Esophagus squamous epithelium (tissue), 4 donors: ENCODE measurements around the gene TFDP2.

Experiments used
- POLR2A ChIP-seq, 4 donors: fragments of 450-650 bp; IDR thresholded peaks; one replicate each; pipeline ENCODE4 v1.6.1; 2017; ENCODE audit warnings: antibody characterized with exemption in 4 of 4, mild to moderate bottlenecking in 4 of 4, moderate library complexity in 3 of 4
- TF ChIP-seq, protein P1 (sequence below), 6 experiments: fragments of 450-650 bp in 4 of 6; fragments of 200-600 bp in 2 of 6; sonication (generic) in 2 of 6; IDR thresholded peaks; one replicate each; pipeline ENCODE4 v1.5.1; 2016 to 2019; ENCODE audit warnings: antibody characterized with exemption in 6 of 6, mild to moderate bottlenecking in 4 of 6, moderate library complexity in 4 of 6

DNA sequence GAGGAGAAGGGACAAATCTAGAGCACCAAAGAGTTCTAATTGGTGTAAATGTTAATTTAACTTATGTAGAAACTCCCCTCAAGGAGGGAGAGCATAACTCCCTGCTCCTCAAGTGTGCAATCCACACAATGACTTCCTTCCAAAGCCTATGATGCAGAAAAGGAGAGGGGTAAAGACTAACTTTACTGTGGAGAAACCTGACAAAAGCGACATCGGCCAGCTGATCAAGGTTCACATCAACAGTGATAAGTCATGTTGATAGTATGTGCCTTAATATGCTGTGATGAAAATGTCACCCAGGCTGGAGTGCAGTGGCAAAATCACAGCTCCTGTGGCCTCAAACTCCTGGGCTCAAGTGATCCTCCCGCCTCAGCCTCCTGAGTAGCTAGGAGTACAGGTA, 76.5 kb downstream of the TFDP2 start:
- TF ChIP-seq, protein P1, sequence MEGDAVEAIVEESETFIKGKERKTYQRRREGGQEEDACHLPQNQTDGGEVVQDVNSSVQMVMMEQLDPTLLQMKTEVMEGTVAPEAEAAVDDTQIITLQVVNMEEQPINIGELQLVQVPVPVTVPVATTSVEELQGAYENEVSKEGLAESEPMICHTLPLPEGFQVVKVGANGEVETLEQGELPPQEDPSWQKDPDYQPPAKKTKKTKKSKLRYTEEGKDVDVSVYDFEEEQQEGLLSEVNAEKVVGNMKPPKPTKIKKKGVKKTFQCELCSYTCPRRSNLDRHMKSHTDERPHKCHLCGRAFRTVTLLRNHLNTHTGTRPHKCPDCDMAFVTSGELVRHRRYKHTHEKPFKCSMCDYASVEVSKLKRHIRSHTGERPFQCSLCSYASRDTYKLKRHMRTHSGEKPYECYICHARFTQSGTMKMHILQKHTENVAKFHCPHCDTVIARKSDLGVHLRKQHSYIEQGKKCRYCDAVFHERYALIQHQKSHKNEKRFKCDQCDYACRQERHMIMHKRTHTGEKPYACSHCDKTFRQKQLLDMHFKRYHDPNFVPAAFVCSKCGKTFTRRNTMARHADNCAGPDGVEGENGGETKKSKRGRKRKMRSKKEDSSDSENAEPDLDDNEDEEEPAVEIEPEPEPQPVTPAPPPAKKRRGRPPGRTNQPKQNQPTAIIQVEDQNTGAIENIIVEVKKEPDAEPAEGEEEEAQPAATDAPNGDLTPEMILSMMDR (IDR thresholded peaks at IDR 0.05) = no peak
- no peak for TF ChIP-seq POLR2A (IDR thresholded peaks at IDR 0.05)
